ENCODE measurements around the gene TASP1.

Gene TASP1

DNA sequence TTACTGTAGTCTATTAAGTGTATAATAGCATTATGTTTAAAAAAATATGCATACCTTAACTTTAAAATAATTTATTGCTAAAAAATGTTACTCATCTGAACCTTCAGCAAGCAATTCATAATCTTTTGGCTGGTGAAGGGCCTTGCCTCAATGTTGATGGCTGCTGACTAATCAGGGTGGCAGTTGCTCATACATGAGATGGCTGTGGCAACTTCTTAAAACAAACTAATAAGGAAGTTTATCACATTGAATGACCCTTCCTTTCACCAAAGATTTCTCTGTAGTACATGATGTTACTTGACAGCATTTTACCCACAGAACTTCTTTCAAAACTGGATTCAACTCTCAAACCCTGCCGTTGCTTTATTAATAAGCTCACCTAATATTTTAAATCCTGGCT lies 84.0 kb downstream of the TASP1 start:
- no peak overlapping the region for H4K8ac ChIP-seq (ENCODE audit: low read depth, low read length)

DNA sequence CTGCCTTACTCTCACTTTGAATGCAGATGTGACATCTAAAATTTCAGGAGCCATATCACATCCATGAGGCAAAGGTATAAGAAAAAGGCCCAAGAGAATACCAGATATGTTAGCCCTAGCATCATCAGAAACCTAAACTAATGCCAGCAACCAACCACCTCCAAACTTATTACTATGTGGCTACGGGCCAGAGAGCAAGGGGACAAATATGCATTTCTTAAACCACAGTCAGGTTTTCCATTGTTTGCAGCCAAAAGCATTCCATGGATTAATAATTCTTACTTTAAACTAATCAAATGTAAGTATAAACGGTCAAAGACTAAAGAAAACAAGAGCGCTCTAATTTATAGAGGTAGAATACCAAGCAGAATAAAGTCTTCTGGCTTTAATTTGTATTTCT lies 84.7 kb downstream of the TASP1 start:
- H3K4me3 ChIP-seq (ENCODE audit: low read depth, low read length), result no peak overlapping the region
- no peak overlapping the region for H3K9ac ChIP-seq (ENCODE audit: low read length)
- H3K36me3 ChIP-seq (ENCODE audit: control insufficient read depth in 1 of 2, insufficient read depth in 2 of 2, low read length in 2 of 2), result no peaks in the 10 kb centered on the region
- no peak for DNase-seq
- H2BK120ac ChIP-seq (ENCODE audit: insufficient read depth, low read length, poor library complexity), result no peak overlapping the region
- H2AFZ ChIP-seq (ENCODE audit: insufficient read depth, low read length, poor library complexity), result no peak overlapping the region
- no peaks in the 10 kb centered on the region for H3K79me2 ChIP-seq (ENCODE audit: control insufficient read depth, insufficient read depth, low read length, poor library complexity)
- no peak overlapping the region for H3K23ac ChIP-seq (ENCODE audit: low read length)
- no peak overlapping the region for H4K12ac ChIP-seq (ENCODE audit: low read depth, low read length)
- no peak overlapping the region for H4K8ac ChIP-seq (ENCODE audit: low read depth, low read length)
- no peak overlapping the region for H4K91ac ChIP-seq (ENCODE audit: low read depth, low read length)
- no peak overlapping the region for H3K4ac ChIP-seq (ENCODE audit: low read depth, low read length)
- no peak overlapping the region for H2BK5ac ChIP-seq (ENCODE audit: low read depth, low read length, poor library complexity)
- H3K27me3 ChIP-seq (ENCODE audit: insufficient read depth, low read length), result no peaks in the 10 kb centered on the region
- no peak overlapping the region for H2BK12ac ChIP-seq (ENCODE audit: low read length)
- H3K4me1 ChIP-seq (ENCODE audit: control insufficient read depth in 1 of 2, insufficient read depth in 2 of 2, low read length in 2 of 2), result no peaks in the 10 kb centered on the region
- H3K9me3 ChIP-seq (ENCODE audit: insufficient read depth, low read depth, low read length), result no peaks in the 10 kb centered on the region
- no peak overlapping the region for H3K4me2 ChIP-seq (ENCODE audit: low read length)
- H3K79me1 ChIP-seq (ENCODE audit: low read length), result no peaks in the 10 kb centered on the region
- no peak overlapping the region for H2AK5ac ChIP-seq (ENCODE audit: low read length)
- H3K18ac ChIP-seq (ENCODE audit: low read length), result no peak overlapping the region
- H3K27ac ChIP-seq (ENCODE audit: low read depth, low read length), result no peak overlapping the region
- H3K14ac ChIP-seq (ENCODE audit: low read length), result no peak overlapping the region
- no CpG with 5 or more reads among the region's 3 CpGs for WGBS (ENCODE audit: extremely low coverage, insufficient coverage, insufficient read length)

More for the DNA sequence above, 84.0 kb downstream of the TASP1 start:
- Histone ChIP-seq H3K27me3 (ENCODE audit: insufficient read depth, low read length) (no peaks in the 10 kb centered on the region), H3K4me3 (ENCODE audit: low read depth, low read length) (no peak overlapping the region), H3K9ac (ENCODE audit: low read length) (no peak overlapping the region), H3K79me2 (ENCODE audit: control insufficient read depth, insufficient read depth, low read length, poor library complexity) (no peaks in the 10 kb centered on the region), H3K9me3 (ENCODE audit: insufficient read depth, low read depth, low read length) (no peaks in the 10 kb centered on the region), H3K27ac (ENCODE audit: low read depth, low read length) (no peak overlapping the region), H4K12ac (ENCODE audit: low read depth, low read length) (no peak overlapping the region), H3K4ac (ENCODE audit: low read depth, low read length) (no peak overlapping the region), H3K4me1 (ENCODE audit: control insufficient read depth in 1 of 2, insufficient read depth in 2 of 2, low read length in 2 of 2) (no peaks in the 10 kb centered on the region), H4K91ac (ENCODE audit: low read depth, low read length) (no peak overlapping the region), H3K79me1 (ENCODE audit: low read length) (no peaks in the 10 kb centered on the region), H2BK120ac (ENCODE audit: insufficient read depth, low read length, poor library complexity) (no peak overlapping the region), H3K36me3 (ENCODE audit: control insufficient read depth in 1 of 2, insufficient read depth in 2 of 2, low read length in 2 of 2) (no peaks in the 10 kb centered on the region), H2AK5ac (ENCODE audit: low read length) (no peak overlapping the region), H2BK5ac (ENCODE audit: low read depth, low read length, poor library complexity) (no peak overlapping the region), H3K4me2 (ENCODE audit: low read length) (no peak overlapping the region), H3K23ac (ENCODE audit: low read length) (no peak overlapping the region), H3K18ac (ENCODE audit: low read length) (no peak overlapping the region), H2AFZ (ENCODE audit: insufficient read depth, low read length, poor library complexity) (no peak overlapping the region), H2BK12ac (ENCODE audit: low read length) (no peak overlapping the region), H3K14ac (ENCODE audit: low read length) (no peak overlapping the region)
- no CpG with 5 or more reads among the region's 1 CpG for WGBS (ENCODE audit: extremely low coverage, insufficient coverage, insufficient read length)
- DNase-seq, result no peak

DNA sequence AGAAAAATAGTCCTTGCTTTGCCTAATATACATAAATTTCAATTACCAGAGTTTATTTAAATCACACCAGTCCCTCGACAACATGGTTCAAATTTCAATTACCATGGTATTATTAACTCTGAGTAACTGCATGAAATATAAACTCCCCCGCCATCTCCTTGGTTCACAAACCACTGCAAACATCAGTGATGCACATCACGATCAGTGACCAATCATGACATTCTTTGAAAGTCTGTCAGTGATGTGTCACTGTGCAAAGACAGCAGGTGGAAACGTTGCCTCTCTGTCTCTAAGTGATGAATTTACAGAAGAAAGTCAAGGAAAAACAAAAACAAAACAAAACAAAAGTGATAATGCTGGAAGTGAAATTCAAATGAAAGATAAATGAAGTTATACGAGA lies 86.7 kb downstream of the TASP1 start:
- Histone ChIP-seq H3K79me2 (ENCODE audit: control insufficient read depth, insufficient read depth, low read length, poor library complexity) (no peaks in the 10 kb centered on the region), H3K79me1 (ENCODE audit: low read length) (no peaks in the 10 kb centered on the region), H4K8ac (ENCODE audit: low read depth, low read length) (no peak overlapping the region), H2BK5ac (ENCODE audit: low read depth, low read length, poor library complexity) (no peak overlapping the region), H4K91ac (ENCODE audit: low read depth, low read length) (no peak overlapping the region), H3K4ac (ENCODE audit: low read depth, low read length) (no peak overlapping the region), H3K4me3 (ENCODE audit: low read depth, low read length) (no peak overlapping the region), H4K12ac (ENCODE audit: low read depth, low read length) (no peak overlapping the region), H3K27ac (ENCODE audit: low read depth, low read length) (no peak overlapping the region), H3K9ac (ENCODE audit: low read length) (no peak overlapping the region), H2AFZ (ENCODE audit: insufficient read depth, low read length, poor library complexity) (no peak overlapping the region), H3K4me1 (ENCODE audit: control insufficient read depth in 1 of 2, insufficient read depth in 2 of 2, low read length in 2 of 2) (peaks cover 0 to 4% of the 10 kb centered on the region in 2 experiments), H3K36me3 (ENCODE audit: control insufficient read depth in 1 of 2, insufficient read depth in 2 of 2, low read length in 2 of 2) (no peaks in the 10 kb centered on the region), H3K14ac (ENCODE audit: low read length) (no peak overlapping the region), H2BK120ac (ENCODE audit: insufficient read depth, low read length, poor library complexity) (no peak overlapping the region), H2BK12ac (ENCODE audit: low read length) (no peak overlapping the region), H3K4me2 (ENCODE audit: low read length) (no peak overlapping the region), H3K27me3 (ENCODE audit: insufficient read depth, low read length) (no peaks in the 10 kb centered on the region), H3K18ac (ENCODE audit: low read length) (no peak overlapping the region), H3K23ac (ENCODE audit: low read length) (no peak overlapping the region), H3K9me3 (ENCODE audit: insufficient read depth, low read depth, low read length) (no peaks in the 10 kb centered on the region), H2AK5ac (ENCODE audit: low read length) (no peak overlapping the region)
- WGBS (ENCODE audit: extremely low coverage, insufficient coverage, insufficient read length), result no CpG with 5 or more reads among the region's 5 CpGs
- DNase-seq, result no peak

DNA sequence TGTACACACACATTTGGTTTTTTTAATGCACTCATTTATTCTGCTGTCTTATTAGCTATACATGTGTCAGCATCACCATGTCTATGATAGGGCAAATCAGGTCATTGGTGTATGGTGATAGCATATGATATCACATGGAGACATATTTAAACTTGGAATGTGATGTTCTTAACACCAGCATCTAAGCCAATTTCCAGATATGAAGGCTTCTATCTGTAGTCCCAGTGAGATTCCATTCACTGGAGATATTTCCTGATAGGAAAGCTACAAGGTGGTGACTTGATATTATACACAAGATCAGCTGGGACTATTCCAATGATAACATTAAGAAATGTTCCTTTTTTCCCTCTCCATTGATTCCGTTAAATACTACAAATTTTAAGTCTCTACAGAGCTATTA lies 89.3 kb downstream of the TASP1 start:
- Histone ChIP-seq H2AFZ (ENCODE audit: insufficient read depth, low read length, poor library complexity) (no peak overlapping the region), H3K23ac (ENCODE audit: low read length) (no peak overlapping the region), H3K4me3 (ENCODE audit: low read depth, low read length) (no peak overlapping the region), H3K79me1 (ENCODE audit: low read length) (no peaks in the 10 kb centered on the region), H2BK5ac (ENCODE audit: low read depth, low read length, poor library complexity) (no peak overlapping the region), H3K4me2 (ENCODE audit: low read length) (no peak overlapping the region), H3K27me3 (ENCODE audit: insufficient read depth, low read length) (no peaks in the 10 kb centered on the region), H3K9me3 (ENCODE audit: insufficient read depth, low read depth, low read length) (no peaks in the 10 kb centered on the region), H3K14ac (ENCODE audit: low read length) (no peak overlapping the region), H3K36me3 (ENCODE audit: control insufficient read depth in 1 of 2, insufficient read depth in 2 of 2, low read length in 2 of 2) (no peaks in the 10 kb centered on the region), H3K9ac (ENCODE audit: low read length) (no peak overlapping the region), H3K4ac (ENCODE audit: low read depth, low read length) (no peak overlapping the region), H2AK5ac (ENCODE audit: low read length) (no peak overlapping the region), H4K12ac (ENCODE audit: low read depth, low read length) (no peak overlapping the region), H3K18ac (ENCODE audit: low read length) (no peak overlapping the region), H4K8ac (ENCODE audit: low read depth, low read length) (no peak overlapping the region), H4K91ac (ENCODE audit: low read depth, low read length) (no peak overlapping the region), H2BK12ac (ENCODE audit: low read length) (no peak overlapping the region), H2BK120ac (ENCODE audit: insufficient read depth, low read length, poor library complexity) (no peak overlapping the region), H3K27ac (ENCODE audit: low read depth, low read length) (no peak overlapping the region), H3K79me2 (ENCODE audit: control insufficient read depth, insufficient read depth, low read length, poor library complexity) (no peaks in the 10 kb centered on the region), H3K4me1 (ENCODE audit: control insufficient read depth in 1 of 2, insufficient read depth in 2 of 2, low read length in 2 of 2) (peaks cover 0 to 4% of the 10 kb centered on the region in 2 experiments)
- WGBS (ENCODE audit: extremely low coverage, insufficient coverage, insufficient read length), result no CpG with 5 or more reads among the region's 1 CpG
- no peak for DNase-seq
